GM19193 (cell line): ENCODE results near the gene TTI1.
A peak's percentile ranks its signal among the peaks of the same experiment; 100 is the strongest.

Source experiments
- POLR2A ChIP-seq: IDR thresholded peaks from 4 replicates; pipeline ENCODE4 v1.6.1; 2011; ENCODE audit not compliant: insufficient read depth, insufficient read length; ENCODE audit errors: extremely low read depth

Gene TTI1

DNA sequence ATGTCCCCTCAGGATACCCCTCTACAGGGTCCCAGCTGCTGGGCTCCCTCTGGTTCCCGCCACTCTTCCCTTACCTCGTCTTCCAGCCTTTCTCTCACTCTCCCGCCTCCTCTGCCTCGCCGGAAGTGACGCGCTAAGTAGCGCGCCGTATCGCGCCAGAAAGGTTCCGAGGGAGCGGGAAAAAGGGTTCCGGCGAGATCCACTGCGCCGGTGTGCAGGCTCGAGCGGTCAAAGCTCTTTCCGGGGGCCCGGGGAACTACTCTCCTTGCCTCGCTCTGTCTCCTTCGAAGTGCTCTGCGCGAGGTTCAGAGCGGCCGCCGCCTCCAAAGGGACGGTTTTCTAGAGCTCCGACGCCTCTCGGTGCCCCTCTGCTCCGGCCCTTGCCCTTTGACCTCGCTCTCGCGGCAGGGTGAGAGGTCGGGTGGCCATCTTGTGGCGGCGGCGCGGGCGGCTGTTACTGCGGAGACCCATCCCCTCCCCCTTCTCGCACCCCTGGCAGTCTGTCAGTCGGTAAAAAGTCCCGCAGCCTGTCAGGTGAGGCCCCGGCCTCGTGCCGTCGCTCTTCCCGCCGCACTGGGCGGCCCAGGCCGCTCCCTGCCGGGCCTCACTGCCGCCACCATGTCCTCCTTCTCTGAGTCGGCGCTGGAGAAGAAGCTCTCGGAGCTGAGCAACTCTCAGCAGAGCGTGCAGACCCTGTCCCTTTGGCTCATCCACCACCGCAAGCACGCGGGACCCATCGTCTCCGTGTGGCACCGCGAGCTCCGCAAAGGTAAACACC is at the start of gene TTI1, which contains the start of gene RPRD1B:
TSS of gene TTI1 (minus strand) at position 127 of the 778 bp plus-strand sequence. CDS start 19,640 bp downstream, outside the sequence.
TSS of gene RPRD1B (plus strand) at position 417 of the 778 bp plus-strand sequence. CDS start at position 619, 202 bp downstream.
- peak; percentile 81 for TF ChIP-seq POLR2A

- no peak for TF ChIP-seq POLR2A
Measured at GRCh38 chr20:38082894-38083293, 49.6 kb upstream of the TTI1 start.

- TF ChIP-seq POLR2A = no peak
Measured at GRCh38 chr20:38081575-38081974, 48.3 kb upstream of the TTI1 start.

DNA sequence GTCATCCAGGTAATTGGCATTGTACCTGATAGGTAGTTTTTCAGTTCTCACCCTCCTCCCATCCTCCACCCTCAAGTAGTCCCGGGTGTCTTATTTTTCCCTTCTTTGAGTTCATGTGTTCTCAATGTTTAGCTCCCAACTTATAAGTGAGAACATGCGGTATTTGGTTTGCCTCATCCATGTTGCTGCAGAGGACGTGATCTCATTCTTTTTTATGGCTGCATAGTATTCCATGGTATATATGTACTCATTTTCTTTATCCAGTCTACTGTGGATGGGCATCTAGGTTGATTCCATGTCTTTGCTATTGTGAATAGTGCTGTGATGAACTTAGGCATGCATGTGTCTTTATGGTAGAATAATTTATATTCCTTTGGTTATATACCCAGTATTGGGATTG is 46.1 kb upstream of the TTI1 start:
- no peak for TF ChIP-seq POLR2A

GRCh38 chr20:38078084-38078483 is 44.8 kb upstream of the TTI1 start:
- TF ChIP-seq POLR2A = no peak

GRCh38 chr20:38076548-38076947 is 43.3 kb upstream of the TTI1 start:
- TF ChIP-seq POLR2A = no peak

DNA sequence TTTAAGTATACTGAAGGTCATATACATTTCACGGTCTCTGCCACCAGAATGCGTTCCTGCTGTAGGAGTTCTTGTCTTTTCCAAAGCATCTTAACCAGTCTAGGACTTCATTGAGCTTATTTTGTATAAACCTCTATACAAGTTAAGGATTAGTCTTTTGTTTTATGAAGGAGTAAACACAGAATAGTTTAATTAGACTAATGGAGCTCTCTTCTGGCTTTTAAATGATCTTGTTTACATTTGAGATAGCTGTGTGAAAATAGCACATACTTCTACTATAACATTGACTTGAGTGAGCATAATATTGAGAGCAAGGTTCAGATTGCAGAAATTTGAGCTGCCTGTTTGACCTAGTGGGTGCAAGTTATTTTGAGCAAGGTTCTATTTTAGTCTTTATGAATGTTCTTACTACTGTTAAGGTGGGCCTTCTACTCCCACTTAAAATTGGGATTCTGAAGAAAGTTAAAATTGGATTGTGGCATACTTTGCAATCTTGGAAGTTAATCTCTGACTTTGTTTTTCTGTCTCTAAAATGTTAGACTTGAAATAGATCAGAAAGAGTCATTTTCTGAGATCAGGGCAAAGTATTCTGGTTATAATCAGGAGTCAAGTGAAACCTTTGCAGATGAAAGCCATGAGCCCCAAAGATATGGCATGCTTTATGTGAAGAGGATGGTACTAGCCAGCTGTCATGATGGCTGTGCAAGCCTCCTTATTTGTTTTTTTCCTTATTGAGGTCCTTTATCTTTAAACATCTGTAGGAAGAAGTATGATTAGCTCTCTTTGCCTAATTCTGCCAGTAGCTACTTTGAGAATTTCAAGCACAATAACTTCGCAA is 42.1 kb upstream of the TTI1 start:
- no peak for TF ChIP-seq POLR2A

DNA sequence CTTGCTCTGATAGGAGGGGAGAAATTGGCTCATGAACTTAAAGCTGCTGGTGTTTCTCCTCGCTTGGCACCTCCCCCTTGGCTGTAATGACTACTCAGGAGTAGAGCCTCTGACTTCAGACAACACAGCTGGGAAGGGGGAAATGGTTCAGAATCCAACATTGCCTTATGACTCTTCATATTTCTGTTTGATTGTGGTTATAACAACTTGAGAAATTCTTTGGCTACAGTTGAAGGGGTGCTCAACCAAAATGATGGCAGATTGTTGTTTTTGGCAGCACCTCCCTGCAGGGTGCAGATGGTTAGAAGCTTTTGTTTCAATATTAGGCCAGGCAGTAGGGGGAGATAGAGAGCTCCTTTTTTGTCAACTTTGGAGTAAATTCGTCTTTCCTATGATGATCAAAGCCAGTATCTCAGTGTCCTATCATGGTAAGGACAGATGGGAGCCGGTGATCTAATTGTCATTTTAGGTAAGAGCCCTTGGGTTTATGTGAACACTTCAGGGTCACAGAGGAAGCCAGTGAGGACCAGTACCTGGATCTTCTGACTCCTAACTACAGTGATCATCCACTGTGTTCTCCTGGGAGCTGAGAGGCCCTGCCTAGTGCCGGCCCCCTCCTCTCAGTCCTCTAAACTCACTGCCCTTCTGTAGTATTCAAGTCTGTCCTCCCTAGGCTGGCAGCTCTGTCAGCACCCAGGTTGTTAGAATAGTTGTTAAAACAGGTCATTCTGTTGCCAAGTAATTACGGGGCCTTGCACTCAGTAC is 40.2 kb upstream of the TTI1 start:
- no peak for TF ChIP-seq POLR2A

DNA sequence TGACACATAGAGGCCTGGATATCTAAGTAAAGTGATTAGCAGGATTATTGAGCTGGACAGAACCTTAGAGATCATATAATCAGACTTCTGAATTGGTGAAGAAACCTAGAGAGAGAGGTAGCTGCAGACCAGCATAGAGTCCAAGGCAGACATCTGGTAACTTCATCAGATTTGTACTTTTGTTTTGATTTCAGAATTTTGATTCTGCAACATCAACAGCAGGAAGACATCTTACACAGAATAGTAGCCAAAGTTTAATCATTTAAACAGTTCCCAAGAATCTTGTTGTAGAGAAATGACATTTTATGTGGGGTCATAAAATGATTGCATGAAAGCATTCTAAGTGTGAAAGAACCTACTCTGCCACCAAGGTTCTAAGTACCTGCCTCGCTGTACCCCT is 39.6 kb upstream of the TTI1 start:
- TF ChIP-seq POLR2A = no peak

GRCh38 chr20:38067717-38068365 is 34.6 kb upstream of the TTI1 start:
- TF ChIP-seq POLR2A = no peak

- TF ChIP-seq POLR2A = no peak
Measured at GRCh38 chr20:38066969-38067716, 33.9 kb upstream of the TTI1 start.

DNA sequence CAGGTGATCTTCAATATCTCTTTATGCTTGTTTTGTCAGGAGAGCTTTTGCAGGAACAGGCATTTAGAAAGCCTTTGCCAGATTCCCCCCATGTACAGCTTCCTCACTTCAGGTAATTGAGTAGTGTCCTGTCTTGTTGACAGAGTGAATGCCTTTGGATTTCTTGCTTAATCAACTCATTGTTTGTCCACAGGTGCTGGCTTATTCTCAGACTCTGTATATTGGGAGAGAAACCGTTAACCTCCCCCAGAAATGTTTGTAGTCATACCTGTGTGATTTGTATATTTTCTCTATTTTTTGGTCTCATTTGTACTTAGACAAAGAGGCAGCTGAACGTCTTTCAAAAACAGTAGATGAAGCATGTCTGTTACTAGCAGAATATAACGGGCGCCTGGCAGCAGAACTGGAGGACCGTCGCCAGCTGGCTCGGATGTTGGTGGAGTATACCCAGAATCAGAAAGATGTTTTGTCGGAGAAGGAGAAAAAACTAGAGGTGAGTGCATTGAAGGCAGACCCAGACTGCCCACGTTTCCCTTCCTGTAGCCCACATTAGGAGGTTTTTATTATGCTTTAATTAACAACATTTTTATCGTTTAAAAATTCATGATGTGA is 32.6 kb upstream of the TTI1 start:
- no peak for TF ChIP-seq POLR2A

GRCh38 chr20:38063911-38064530 is 30.8 kb upstream of the TTI1 start:
- no peak for TF ChIP-seq POLR2A
